Urothelium cell line (cell line): ENCODE measurements around the gene SRBD1.
A peak's percentile ranks its signal among the peaks of the same experiment; 100 is the strongest.

ENCODE experiments used
- DNase-seq: peaks from one replicate; pipeline ENCODE4 v3.0.0; 2011; ENCODE audit warnings: low spot score, mixed read lengths
- FAIRE-seq: peaks from 2 replicates; lab custom pipeline; 2011; peaks lifted over from hg19 to GRCh38; lab: Jason Lieb, UNC

The SRBD1 gene

DNA sequence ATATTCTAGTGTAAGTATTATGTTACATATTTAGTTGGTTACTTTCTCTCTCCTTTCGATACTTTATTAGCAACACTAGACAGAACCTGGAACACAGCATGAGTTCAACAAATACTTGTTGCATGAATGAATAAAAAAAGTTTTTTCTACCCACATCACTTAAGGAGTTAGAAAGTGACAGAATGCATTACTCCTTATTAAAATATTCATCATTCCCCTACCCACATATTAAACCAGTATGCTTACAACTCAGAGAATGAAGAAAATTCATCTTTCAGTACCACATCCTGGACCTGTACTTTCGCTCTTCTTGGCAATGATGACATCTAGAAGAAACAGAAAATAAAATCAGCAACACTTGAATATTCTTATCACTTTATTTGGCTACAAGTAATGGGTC is 6.0 kb downstream of the SRBD1 start:
- DNase-seq (no peak), FAIRE-seq (no peak)

DNA sequence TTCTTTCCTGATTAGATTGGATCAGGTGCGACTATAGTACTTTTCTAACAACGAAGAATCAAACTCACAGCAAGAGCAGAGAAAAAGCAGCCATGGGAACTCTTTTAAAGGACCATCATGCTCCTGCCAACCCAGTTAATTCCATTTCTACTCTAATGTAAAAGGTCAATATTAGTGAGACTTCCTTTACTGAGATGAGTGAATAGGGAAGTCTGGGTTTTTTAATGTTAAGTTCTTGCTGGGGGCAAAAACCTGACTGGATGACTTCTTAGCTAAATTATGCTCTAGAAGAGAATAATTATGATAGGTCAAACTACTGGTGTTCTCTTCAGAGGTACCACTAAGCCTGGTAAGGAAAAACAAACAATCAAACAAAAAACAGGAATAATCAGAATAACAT is 8.4 kb downstream of the SRBD1 start:
- DNase-seq (no peak), FAIRE-seq (no peak)

- no peak for FAIRE-seq
- DNase-seq = no peak
Observed at GRCh38 chr2:45598545-45598944, 12.5 kb downstream of the SRBD1 start.

- DNase-seq (no peak), FAIRE-seq (no peak)
Observed at GRCh38 chr2:45596761-45597160, 14.3 kb downstream of the SRBD1 start.

DNA sequence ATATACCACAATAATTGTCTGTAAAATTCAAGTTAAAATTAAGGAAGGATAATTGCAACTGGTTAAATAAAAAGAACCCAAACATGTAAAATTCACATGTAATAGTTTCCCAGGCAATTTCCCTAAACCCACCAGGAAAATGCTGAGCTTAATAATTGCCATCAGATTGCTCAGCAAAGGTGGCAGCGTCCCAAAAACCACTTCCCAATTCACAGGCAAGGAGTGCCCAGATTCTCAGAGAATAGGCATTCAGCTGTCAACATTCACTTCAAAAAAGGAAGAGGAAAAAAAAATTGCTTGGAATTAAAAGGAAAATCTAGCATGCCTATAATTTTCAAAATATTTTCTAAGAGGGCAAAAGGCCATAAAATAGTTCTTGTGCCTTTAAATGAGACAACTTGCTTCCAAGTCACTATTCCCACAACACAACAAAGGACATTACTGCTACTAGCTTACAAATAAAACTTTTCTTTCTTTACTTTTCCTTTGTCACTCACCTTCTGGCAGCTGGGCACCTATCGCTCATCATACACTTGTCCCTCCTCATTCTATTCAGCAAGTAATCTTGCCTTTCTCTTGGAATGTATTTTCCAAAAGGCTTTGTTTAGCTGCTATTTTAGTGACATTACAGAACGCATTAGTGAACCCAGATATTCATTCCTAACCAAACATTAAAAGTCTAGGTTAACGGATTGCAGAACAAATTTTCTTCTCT is 15.2 kb downstream of the SRBD1 start:
- no peak for FAIRE-seq
- no peak for DNase-seq

DNA sequence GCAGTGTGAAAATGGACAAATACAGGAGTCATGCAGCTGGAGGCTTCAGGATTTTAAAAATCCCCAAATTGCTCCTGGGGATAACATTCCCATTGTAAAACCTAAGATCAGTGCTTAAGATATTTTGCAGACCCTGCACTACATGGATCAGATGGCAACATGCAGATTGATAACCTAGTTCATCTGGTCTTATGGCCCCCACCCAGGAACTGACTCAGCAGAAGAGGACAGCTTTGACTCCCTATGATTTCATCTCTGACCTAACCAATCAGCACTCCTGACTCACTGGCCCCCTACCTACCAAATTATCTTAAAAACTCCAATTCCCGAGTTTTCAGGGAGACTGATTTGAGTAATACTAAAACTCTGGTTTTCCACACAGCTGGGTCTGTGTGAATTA is 20.0 kb downstream of the SRBD1 start:
- FAIRE-seq (no peak), DNase-seq (no peak)

- FAIRE-seq = no peak
- no peak for DNase-seq
Observed at GRCh38 chr2:45588158-45588829, 22.8 kb downstream of the SRBD1 start.

GRCh38 chr2:45586600-45586999 is 24.5 kb downstream of the SRBD1 start:
- FAIRE-seq (no peak), DNase-seq (no peak)

GRCh38 chr2:45585267-45585861 is 25.7 kb downstream of the SRBD1 start:
- DNase-seq (peak; percentile 31), FAIRE-seq (no peak)

- DNase-seq (no peak), FAIRE-seq (no peak)
Observed at GRCh38 chr2:45583977-45584376, 27.1 kb downstream of the SRBD1 start.

GRCh38 chr2:45582522-45582921 is 28.5 kb downstream of the SRBD1 start:
- FAIRE-seq (no peak), DNase-seq (no peak)

- FAIRE-seq = no peak
- DNase-seq = no peak
Observed at GRCh38 chr2:45578056-45578843, 32.8 kb downstream of the SRBD1 start.

DNA sequence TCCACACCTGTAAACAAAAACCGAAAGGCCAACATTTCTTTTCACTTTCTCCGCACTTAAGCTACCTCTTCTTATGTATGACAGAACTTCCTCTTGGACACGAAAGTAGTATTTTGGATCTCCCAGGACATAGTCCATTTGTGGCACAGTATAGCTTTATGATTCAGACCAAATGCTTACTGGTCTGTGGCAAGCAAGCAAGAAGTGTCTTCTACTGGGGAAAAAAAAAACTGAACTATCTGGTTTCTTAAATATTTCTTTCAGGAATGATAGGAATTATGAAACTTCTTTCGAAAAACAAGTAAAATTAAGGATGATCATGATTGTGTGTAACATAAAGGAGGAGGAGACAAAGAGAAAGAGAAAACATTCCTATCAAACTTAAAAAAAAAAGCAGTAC is 33.6 kb downstream of the SRBD1 start:
- FAIRE-seq (no peak), DNase-seq (no peak)

DNA sequence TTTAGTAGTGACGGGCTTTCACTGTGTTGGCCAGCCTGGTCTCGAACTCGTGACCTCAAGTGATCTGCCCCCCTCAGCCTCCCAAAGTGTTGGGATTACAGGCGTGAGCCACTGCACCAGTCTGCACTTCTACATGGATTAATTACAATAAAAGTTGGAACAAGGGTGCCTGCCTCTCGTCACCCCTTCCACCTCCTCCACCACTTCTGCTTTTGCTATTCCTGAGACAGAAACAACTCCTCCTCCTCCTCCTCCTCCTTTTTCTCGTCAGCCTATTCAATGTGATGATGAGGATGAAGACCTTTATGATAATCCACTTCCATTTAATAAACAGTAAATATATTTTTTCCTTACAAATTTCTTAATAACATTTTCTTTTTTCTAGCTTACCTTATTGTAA is 35.2 kb downstream of the SRBD1 start:
- no peak for FAIRE-seq
- DNase-seq = no peak

- FAIRE-seq = no peak
Observed at GRCh38 chr2:45572979-45573378, 38.1 kb downstream of the SRBD1 start.

DNA sequence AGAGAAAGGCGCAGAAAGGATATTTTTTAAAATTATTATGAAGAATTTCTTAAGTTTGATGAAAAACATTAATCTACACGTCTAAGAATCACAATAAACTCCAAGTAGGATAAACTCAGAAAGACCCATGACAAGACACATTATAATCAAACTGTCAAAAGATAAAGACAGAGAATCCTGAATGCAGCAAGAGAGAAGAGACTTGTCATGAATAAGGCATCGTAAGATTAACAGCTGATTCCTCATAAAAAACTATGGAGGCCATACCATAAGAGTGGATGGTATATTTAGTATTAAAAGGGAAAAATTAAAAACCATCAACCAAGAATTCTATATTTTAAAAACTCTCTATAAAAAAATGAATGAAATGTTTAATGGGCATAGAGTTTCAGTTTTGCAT is 39.1 kb downstream of the SRBD1 start:
- FAIRE-seq (no peak), DNase-seq (no peak)

More at GRCh38 chr2:45572979-45573378, 38.1 kb downstream of the SRBD1 start:
- no peak for DNase-seq

DNA sequence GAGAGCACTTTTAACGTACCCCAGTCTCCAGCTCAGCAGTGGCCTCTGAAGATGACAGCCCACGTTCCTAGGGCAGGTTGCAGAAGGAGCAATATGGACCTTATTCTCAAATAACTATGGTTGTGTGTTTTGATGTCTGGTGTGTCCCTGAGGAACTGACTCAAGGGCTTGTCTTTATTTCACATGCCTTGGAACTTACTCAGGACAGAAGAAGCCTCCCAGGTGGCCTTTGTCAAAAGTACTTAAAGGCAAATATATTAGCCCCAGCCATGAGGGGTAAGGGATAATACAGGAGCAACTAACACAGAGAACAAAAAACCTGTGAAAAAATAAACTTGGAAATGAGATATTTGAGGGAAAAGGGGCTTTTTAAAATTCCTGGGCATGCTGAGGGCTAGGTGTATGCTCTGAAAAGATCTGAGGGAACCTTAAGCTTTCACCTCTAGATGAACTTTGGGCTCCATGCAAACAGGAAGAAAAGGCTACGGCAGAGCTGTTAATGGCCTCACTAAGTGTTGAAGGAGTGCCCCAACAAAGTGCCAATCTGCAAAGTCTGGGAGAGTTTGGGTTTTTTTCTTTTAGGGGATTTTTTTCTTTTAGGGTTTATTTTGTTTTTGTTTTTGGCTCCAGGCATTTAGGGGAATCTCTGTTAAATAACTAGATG is 40.3 kb downstream of the SRBD1 start:
- no peak for DNase-seq
- FAIRE-seq = no peak

DNA sequence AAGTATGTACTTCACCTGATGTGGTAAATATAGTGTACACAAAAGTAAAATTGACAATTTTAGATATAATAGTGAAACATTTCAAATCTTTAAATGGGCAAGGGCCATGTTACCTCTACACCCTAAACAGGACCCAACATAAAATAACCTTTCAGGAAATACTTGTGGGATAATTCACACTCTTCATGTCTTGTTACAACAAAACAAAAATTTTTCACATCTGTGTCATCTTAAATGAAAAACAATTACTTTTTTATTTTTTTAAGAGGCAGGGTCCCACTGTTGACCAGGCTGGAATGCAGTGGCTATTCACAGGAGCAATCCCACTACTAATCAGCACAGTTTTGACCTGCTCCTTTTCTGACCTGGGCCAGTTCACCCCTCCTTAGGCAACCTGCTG is 42.1 kb downstream of the SRBD1 start:
- DNase-seq = no peak
- no peak for FAIRE-seq

DNA sequence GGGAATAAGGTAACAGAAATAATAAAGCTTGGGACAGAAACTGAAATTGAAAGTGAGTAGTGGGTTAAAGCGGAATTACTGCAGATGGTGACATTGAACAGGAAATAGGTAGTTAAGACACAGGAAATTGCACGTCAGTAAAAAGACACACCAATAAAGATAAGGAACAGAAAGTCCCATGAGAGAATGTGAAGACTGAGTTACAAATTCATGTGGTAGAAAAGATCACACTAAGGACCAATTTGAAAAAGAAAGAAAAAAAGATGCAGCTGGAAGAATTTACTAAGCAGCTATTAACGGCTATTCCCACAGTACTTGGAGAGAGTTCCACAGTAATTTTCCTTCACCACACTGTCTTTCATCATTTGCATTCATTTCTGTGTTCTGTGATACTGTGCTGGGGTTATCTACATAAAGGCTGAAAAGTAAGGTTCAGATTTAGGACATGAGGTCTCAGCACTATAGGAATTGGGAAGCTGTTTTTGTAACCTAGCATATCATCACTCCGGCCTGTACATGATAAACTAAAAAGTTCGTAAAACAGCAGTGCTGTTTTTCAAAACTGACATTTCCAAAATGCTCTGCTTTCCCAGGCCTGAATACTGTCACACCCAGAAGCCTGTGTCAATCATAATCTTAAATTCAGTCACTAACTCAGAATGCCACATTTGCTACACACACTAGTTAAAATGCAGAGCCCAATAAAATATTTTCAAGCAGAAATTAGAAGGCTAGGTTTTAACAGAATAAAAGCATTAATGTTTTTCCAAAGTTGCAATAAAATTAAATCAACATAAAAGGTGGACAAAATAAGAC is 42.9 kb downstream of the SRBD1 start:
- no peak for FAIRE-seq
- DNase-seq = no peak

- FAIRE-seq (no peak), DNase-seq (no peak)
Observed at GRCh38 chr2:45567288-45567963, 43.6 kb downstream of the SRBD1 start.
